ENCODE data around the gene RUFY1.
"Not testable (repeated sequence)": the region's sequence is repeated elsewhere in the genome, so short reads cannot be mapped to it uniquely, and the experiment has no call there.

RUFY1 gene

GRCh38 chr5:179536676-179537075 lies 13.7 kb upstream of the RUFY1 start:
- H3K36me3 ChIP-seq (ENCODE audit: control insufficient read depth in 2 of 2, insufficient read depth in 2 of 2, low read length in 2 of 2), result no peaks in the 10 kb centered on the region
- H3K27me3 ChIP-seq (ENCODE audit: control insufficient read depth in 2 of 2, insufficient read depth in 2 of 2, low read length in 2 of 2), result no peaks in the 10 kb centered on the region
- H3K4me1 ChIP-seq (ENCODE audit: control insufficient read depth in 2 of 2, insufficient read depth in 2 of 2, low read length in 2 of 2), result no peaks in the 10 kb centered on the region

GRCh38 chr5:179542170-179542569 lies 8.2 kb upstream of the RUFY1 start:
- H3K27me3 ChIP-seq (ENCODE audit: control insufficient read depth in 2 of 2, insufficient read depth in 2 of 2, low read length in 2 of 2), result no peaks in the 10 kb centered on the region
- no peaks in the 10 kb centered on the region for H3K36me3 ChIP-seq (ENCODE audit: control insufficient read depth in 2 of 2, insufficient read depth in 2 of 2, low read length in 2 of 2)
- H3K4me1 ChIP-seq (ENCODE audit: control insufficient read depth in 2 of 2, insufficient read depth in 2 of 2, low read length in 2 of 2), result no peaks in the 10 kb centered on the region

More at GRCh38 chr5:179536676-179537075, 13.7 kb upstream of the RUFY1 start:
- Histone ChIP-seq H3K9ac (ENCODE audit: low read depth in 1 of 2, low read length in 2 of 2) (no peak overlapping the region), H3K4me3 (ENCODE audit: low read length in 2 of 2) (no peak overlapping the region), H3K27ac (ENCODE audit: low read depth in 2 of 2, low read length in 2 of 2) (no peak overlapping the region), H3K9me3 (ENCODE audit: control insufficient read depth in 2 of 2, low read length in 2 of 2) (no peaks in the 10 kb centered on the region)

GRCh38 chr5:179543275-179543674 lies 7.1 kb upstream of the RUFY1 start:
- H3K9me3 ChIP-seq (ENCODE audit: control insufficient read depth in 2 of 2, low read length in 2 of 2); H3K4me3 ChIP-seq (ENCODE audit: low read length in 2 of 2); H3K27ac ChIP-seq (ENCODE audit: low read depth in 2 of 2, low read length in 2 of 2); H3K27me3 ChIP-seq (ENCODE audit: control insufficient read depth in 2 of 2, insufficient read depth in 2 of 2, low read length in 2 of 2); H3K36me3 ChIP-seq (ENCODE audit: control insufficient read depth in 2 of 2, insufficient read depth in 2 of 2, low read length in 2 of 2); H3K9ac ChIP-seq (ENCODE audit: low read depth in 1 of 2, low read length in 2 of 2); H3K4me1 ChIP-seq (ENCODE audit: control insufficient read depth in 2 of 2, insufficient read depth in 2 of 2, low read length in 2 of 2): not testable (repeated sequence)

More at GRCh38 chr5:179542170-179542569, 8.2 kb upstream of the RUFY1 start:
- no peak overlapping the region for H3K9ac ChIP-seq (ENCODE audit: low read depth in 1 of 2, low read length in 2 of 2)
- no peak overlapping the region for H3K4me3 ChIP-seq (ENCODE audit: low read length in 2 of 2)
- no peaks in the 10 kb centered on the region for H3K9me3 ChIP-seq (ENCODE audit: control insufficient read depth in 2 of 2, low read length in 2 of 2)
- H3K27ac ChIP-seq (ENCODE audit: low read depth in 2 of 2, low read length in 2 of 2), result no peak overlapping the region

- H3K9me3 ChIP-seq (ENCODE audit: control insufficient read depth in 2 of 2, low read length in 2 of 2), result no peaks in the 10 kb centered on the region
- H3K27me3 ChIP-seq (ENCODE audit: control insufficient read depth in 2 of 2, insufficient read depth in 2 of 2, low read length in 2 of 2), result no peaks in the 10 kb centered on the region
- no peak overlapping the region for H3K27ac ChIP-seq (ENCODE audit: low read depth in 2 of 2, low read length in 2 of 2)
- H3K9ac ChIP-seq (ENCODE audit: low read depth in 1 of 2, low read length in 2 of 2), result no peak overlapping the region
- H3K4me1 ChIP-seq (ENCODE audit: control insufficient read depth in 2 of 2, insufficient read depth in 2 of 2, low read length in 2 of 2), result peaks cover 3 to 10% of the 10 kb centered on the region in 2 donors
- no peak overlapping the region for H3K4me3 ChIP-seq (ENCODE audit: low read length in 2 of 2)
- H3K36me3 ChIP-seq (ENCODE audit: control insufficient read depth in 2 of 2, insufficient read depth in 2 of 2, low read length in 2 of 2), result no peaks in the 10 kb centered on the region
These were observed 2.7 kb downstream of the RUFY1 start for GRCh38 chr5:179553006-179553405.

GRCh38 chr5:179553875-179554274 lies 3.5 kb downstream of the RUFY1 start:
- H3K4me3 ChIP-seq (ENCODE audit: low read length in 2 of 2), result no peak overlapping the region
- peaks cover 3 to 14% of the 10 kb centered on the region in 2 donors for H3K4me1 ChIP-seq (ENCODE audit: control insufficient read depth in 2 of 2, insufficient read depth in 2 of 2, low read length in 2 of 2)
- H3K9ac ChIP-seq (ENCODE audit: low read depth in 1 of 2, low read length in 2 of 2), result peak overlapping the region in 1 of 2 donors; percentile 2
- no peaks in the 10 kb centered on the region for H3K27me3 ChIP-seq (ENCODE audit: control insufficient read depth in 2 of 2, insufficient read depth in 2 of 2, low read length in 2 of 2)
- H3K9me3 ChIP-seq (ENCODE audit: control insufficient read depth in 2 of 2, low read length in 2 of 2), result no peaks in the 10 kb centered on the region
- no peak overlapping the region for H3K27ac ChIP-seq (ENCODE audit: low read depth in 2 of 2, low read length in 2 of 2)
- H3K36me3 ChIP-seq (ENCODE audit: control insufficient read depth in 2 of 2, insufficient read depth in 2 of 2, low read length in 2 of 2), result no peaks in the 10 kb centered on the region

- Histone ChIP-seq H3K36me3 (ENCODE audit: control insufficient read depth in 2 of 2, insufficient read depth in 2 of 2, low read length in 2 of 2) (no peaks in the 10 kb centered on the region), H3K9me3 (ENCODE audit: control insufficient read depth in 2 of 2, low read length in 2 of 2) (no peaks in the 10 kb centered on the region), H3K9ac (ENCODE audit: low read depth in 1 of 2, low read length in 2 of 2) (no peak overlapping the region), H3K27ac (ENCODE audit: low read depth in 2 of 2, low read length in 2 of 2) (no peak overlapping the region), H3K4me1 (ENCODE audit: control insufficient read depth in 2 of 2, insufficient read depth in 2 of 2, low read length in 2 of 2) (peaks cover 7 to 14% of the 10 kb centered on the region in 2 donors), H3K27me3 (ENCODE audit: control insufficient read depth in 2 of 2, insufficient read depth in 2 of 2, low read length in 2 of 2) (no peaks in the 10 kb centered on the region), H3K4me3 (ENCODE audit: low read length in 2 of 2) (no peak overlapping the region)
These were observed 4.6 kb downstream of the RUFY1 start for GRCh38 chr5:179554981-179555380.

- peak overlapping the region in 1 of 2 donors; percentile 69 for H3K9ac ChIP-seq (ENCODE audit: low read depth in 1 of 2, low read length in 2 of 2)
- peak overlapping the region in 1 of 2 donors; percentile 37 for H3K27ac ChIP-seq (ENCODE audit: low read depth in 2 of 2, low read length in 2 of 2)
- peaks cover 14 to 15% of the 10 kb centered on the region in 2 donors for H3K36me3 ChIP-seq (ENCODE audit: control insufficient read depth in 2 of 2, insufficient read depth in 2 of 2, low read length in 2 of 2)
- not testable (repeated sequence) for H3K27me3 ChIP-seq (ENCODE audit: control insufficient read depth in 2 of 2, insufficient read depth in 2 of 2, low read length in 2 of 2); H3K9me3 ChIP-seq (ENCODE audit: control insufficient read depth in 2 of 2, low read length in 2 of 2)
- peak overlapping the region; percentile 86 to 92 for H3K4me3 ChIP-seq (ENCODE audit: low read length in 2 of 2)
- H3K4me1 ChIP-seq (ENCODE audit: control insufficient read depth in 2 of 2, insufficient read depth in 2 of 2, low read length in 2 of 2), result peaks cover 6 to 13% of the 10 kb centered on the region in 2 donors
These were observed 8.0 kb downstream of the RUFY1 start for GRCh38 chr5:179558261-179558799.

- peaks cover 15 to 17% of the 10 kb centered on the region in 2 donors for H3K36me3 ChIP-seq (ENCODE audit: control insufficient read depth in 2 of 2, insufficient read depth in 2 of 2, low read length in 2 of 2)
- peaks cover 6 to 13% of the 10 kb centered on the region in 2 donors for H3K4me1 ChIP-seq (ENCODE audit: control insufficient read depth in 2 of 2, insufficient read depth in 2 of 2, low read length in 2 of 2)
- H3K9me3 ChIP-seq (ENCODE audit: control insufficient read depth in 2 of 2, low read length in 2 of 2), result no peaks in the 10 kb centered on the region
- H3K9ac ChIP-seq (ENCODE audit: low read depth in 1 of 2, low read length in 2 of 2), result peak overlapping the region; percentile 68 to 69
- H3K4me3 ChIP-seq (ENCODE audit: low read length in 2 of 2), result peak overlapping the region; percentile 86 to 92
- H3K27ac ChIP-seq (ENCODE audit: low read depth in 2 of 2, low read length in 2 of 2), result peak overlapping the region; percentile 87 to 89
- no peaks in the 10 kb centered on the region for H3K27me3 ChIP-seq (ENCODE audit: control insufficient read depth in 2 of 2, insufficient read depth in 2 of 2, low read length in 2 of 2)
These were observed 8.6 kb downstream of the RUFY1 start for GRCh38 chr5:179558932-179559283.

GRCh38 chr5:179559284-179560252 lies 9.2 kb downstream of the RUFY1 start:
- Histone ChIP-seq H3K27ac (ENCODE audit: low read depth in 2 of 2, low read length in 2 of 2) (peak overlapping the region; percentile 87 to 89), H3K36me3 (ENCODE audit: control insufficient read depth in 2 of 2, insufficient read depth in 2 of 2, low read length in 2 of 2) (peaks cover 17 to 18% of the 10 kb centered on the region in 2 donors), H3K9ac (ENCODE audit: low read depth in 1 of 2, low read length in 2 of 2) (peak overlapping the region; percentile 68 to 69), H3K9me3 (ENCODE audit: control insufficient read depth in 2 of 2, low read length in 2 of 2) (no peaks in the 10 kb centered on the region), H3K4me1 (ENCODE audit: control insufficient read depth in 2 of 2, insufficient read depth in 2 of 2, low read length in 2 of 2) (peaks cover 6 to 13% of the 10 kb centered on the region in 2 donors), H3K4me3 (ENCODE audit: low read length in 2 of 2) (peak overlapping the region; percentile 86 to 92), H3K27me3 (ENCODE audit: control insufficient read depth in 2 of 2, insufficient read depth in 2 of 2, low read length in 2 of 2) (no peaks in the 10 kb centered on the region)

- Histone ChIP-seq H3K4me3 (ENCODE audit: low read length in 2 of 2) (no peak overlapping the region), H3K27ac (ENCODE audit: low read depth in 2 of 2, low read length in 2 of 2) (no peak overlapping the region), H3K9me3 (ENCODE audit: control insufficient read depth in 2 of 2, low read length in 2 of 2) (no peaks in the 10 kb centered on the region), H3K4me1 (ENCODE audit: control insufficient read depth in 2 of 2, insufficient read depth in 2 of 2, low read length in 2 of 2) (peaks cover 6% of the 10 kb centered on the region in 2 donors), H3K27me3 (ENCODE audit: control insufficient read depth in 2 of 2, insufficient read depth in 2 of 2, low read length in 2 of 2) (no peaks in the 10 kb centered on the region), H3K36me3 (ENCODE audit: control insufficient read depth in 2 of 2, insufficient read depth in 2 of 2, low read length in 2 of 2) (peaks cover 38 to 41% of the 10 kb centered on the region in 2 donors), H3K9ac (ENCODE audit: low read depth in 1 of 2, low read length in 2 of 2) (no peak overlapping the region)
These were observed 14.2 kb downstream of the RUFY1 start for GRCh38 chr5:179564526-179564925.
